GM12878 (cell line): ENCODE measurements around the gene CD79A. TPM values are rescaled to one million over a fixed set of nuclear protein-coding genes. Genes with fewer than 3 reads are reported as not detected.

Source experiments
- ATF7 ChIP-seq: fragments of 450-650 bp; IDR thresholded peaks from 2 replicates; pipeline ENCODE4 v1.6.1; 2016; ENCODE audit warnings: low read depth, mild to moderate bottlenecking
- HDGF ChIP-seq: fragments of 450-650 bp; IDR thresholded peaks from 2 replicates; pipeline ENCODE4 v1.6.1; 2016; ENCODE audit warnings: antibody characterized with exemption
- PAX5 ChIP-seq: IDR thresholded peaks from 2 replicates; pipeline ENCODE4 v1.6.1; 2011; ENCODE audit warnings: low read depth, low read length, borderline replicate concordance
- SPI1 ChIP-seq: IDR thresholded peaks from 2 replicates; pipeline ENCODE4 v1.6.1; 2011; ENCODE audit warnings: low read depth, mild to moderate bottlenecking, low read length, moderate library complexity, borderline replicate concordance; ENCODE audit not compliant: insufficient read depth
- TAF1 ChIP-seq: IDR thresholded peaks from 2 replicates; pipeline ENCODE4 v1.6.1; 2011; ENCODE audit warnings: mild to moderate bottlenecking, low read depth, low read length, borderline replicate concordance
- TCF3 ChIP-seq: IDR thresholded peaks from 2 replicates; pipeline ENCODE4 v1.6.1; 2012; ENCODE audit warnings: low read depth, mild to moderate bottlenecking, low read length, borderline replicate concordance; ENCODE audit not compliant: insufficient read depth
- polyA plus RNA-seq, 11 experiments: library from polyadenylated mRNA; depleted of rRNA in 4 of 11; unstranded in 6 of 11; stranded (reverse) in 5 of 11; fragments of >200 nt; fragmentation: Nextera tagmentation in 4 of 11; fragmentation: Illumina TruSeq in 1 of 11; extraction: Ambion mirVana in 4 of 11; extraction: Trizol in 1 of 11; gene quantifications; 1 replicate in 1 of 11; 2 replicates in 10 of 11; pipeline versions ENCODE4 v1.2.1 to v1.2.3, GENCODE V29; 2011 to 2016; ENCODE audit warnings: inconsistent platforms in 2 of 11, missing spikeins in 2 of 11, low read depth in 1 of 11
- total RNA-seq, 4 experiments: library from RNA; depleted of rRNA in 3 of 4; stranded (reverse); fragments of >200 nt in 3 of 4; fragmentation: Illumina TruSeq in 1 of 4; extraction: Trizol in 1 of 4; gene quantifications; 2 replicates each; pipeline versions ENCODE4 v1.2.1 to v1.2.3, GENCODE V29; 2013 to 2021
- TF ChIP-seq, protein P1 (sequence below): fragments of 450-650 bp; IDR thresholded peaks from 2 replicates; pipeline ENCODE4 v1.6.1; 2017; ENCODE audit warnings: antibody characterized with exemption, mild to moderate bottlenecking, moderate library complexity
- TF ChIP-seq, protein P2 (sequence below): fragments of 450-650 bp; IDR thresholded peaks from 2 replicates; pipeline ENCODE4 v1.6.1; 2016; ENCODE audit warnings: mild to moderate bottlenecking
- TF ChIP-seq, protein P3 (sequence below): fragments of 450-650 bp; conservative IDR thresholded peaks from 2 replicates; pipeline ENCODE4 v1.6.1; 2017; ENCODE audit warnings: mild to moderate bottlenecking, moderate library complexity
- TF ChIP-seq, protein P4 (sequence below): IDR thresholded peaks from 2 replicates; pipeline ENCODE4 v1.6.1; 2011; ENCODE audit warnings: borderline replicate concordance, low read depth, mild to moderate bottlenecking, moderate library complexity, low read length; ENCODE audit not compliant: insufficient read depth, poor library complexity, severe bottlenecking
- TF ChIP-seq, protein P5 (sequence below), 3 experiments: IDR thresholded peaks in 2 of 3; conservative IDR thresholded peaks in 1 of 3; 2 replicates each; pipeline ENCODE4 v1.5.1; 2011; ENCODE audit warnings: low read depth in 3 of 3, low read length in 3 of 3, mild to moderate bottlenecking in 3 of 3, control low read depth in 2 of 3, moderate library complexity in 2 of 3, inconsistent platforms in 1 of 3, mixed read lengths in 1 of 3; ENCODE audit not compliant: control insufficient read depth in 2 of 3, insufficient read depth in 1 of 3; ENCODE audit errors: extremely low read depth in 1 of 3
- TF ChIP-seq, protein P6 (sequence below): IDR thresholded peaks from 2 replicates; pipeline ENCODE4 v1.6.1; 2011; ENCODE audit warnings: low read depth, low read length, improper control_type of control experiment, borderline replicate concordance

The CD79A gene
- total and polyA plus RNA-seq, 10 of the 15 experiments (the other 5 are each of a cell fraction or from before 2014, with no cell fraction given), result 38.8 to 414 (median 282) TPM

DNA sequence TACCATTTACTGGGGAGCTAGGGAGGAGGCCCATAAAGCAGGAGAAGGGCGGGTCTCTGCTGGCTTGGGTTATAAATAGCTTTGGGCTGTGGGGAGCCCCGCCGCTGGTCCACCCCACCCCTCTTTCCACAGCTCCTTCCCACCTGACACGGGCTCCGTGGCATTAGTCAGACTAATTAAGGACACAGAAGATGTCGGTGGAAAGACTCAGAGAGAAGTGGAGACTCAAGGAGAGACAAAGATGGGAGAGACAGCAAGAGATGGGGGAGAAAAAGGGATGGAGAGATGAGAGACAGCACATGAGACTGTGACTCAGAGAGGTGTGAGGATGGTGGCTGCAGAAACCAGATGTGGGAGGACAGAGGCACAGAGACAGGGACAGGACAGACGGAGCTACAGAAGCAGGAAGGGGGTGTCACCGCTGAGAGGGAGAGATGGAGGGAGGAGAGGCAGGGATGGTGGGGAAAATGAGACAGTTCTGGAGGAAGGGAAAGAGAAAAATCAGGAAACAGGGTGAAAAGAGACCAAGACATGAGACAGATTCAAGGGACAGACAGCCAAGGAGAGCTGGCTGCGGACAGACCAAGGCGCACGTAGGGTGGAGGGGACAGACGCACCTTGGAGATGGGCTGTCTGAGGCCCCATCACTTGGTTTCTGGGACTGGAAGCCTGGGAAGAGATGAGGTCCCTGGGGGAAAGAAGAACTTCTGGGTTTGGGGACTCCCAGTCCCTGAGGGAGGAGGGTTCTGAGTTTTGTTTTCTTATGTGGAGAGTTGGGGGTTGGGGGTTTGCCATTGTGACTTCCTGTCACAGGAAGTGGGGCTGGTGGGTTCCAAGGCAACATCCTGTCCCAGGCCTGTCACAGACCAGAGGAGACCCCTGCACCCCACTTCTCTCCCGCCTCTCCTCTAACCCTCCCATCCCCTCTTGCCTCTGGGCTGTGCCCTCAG is 10.0 kb downstream of the CD79A start (continued):
- TF ChIP-seq, protein P1, sequence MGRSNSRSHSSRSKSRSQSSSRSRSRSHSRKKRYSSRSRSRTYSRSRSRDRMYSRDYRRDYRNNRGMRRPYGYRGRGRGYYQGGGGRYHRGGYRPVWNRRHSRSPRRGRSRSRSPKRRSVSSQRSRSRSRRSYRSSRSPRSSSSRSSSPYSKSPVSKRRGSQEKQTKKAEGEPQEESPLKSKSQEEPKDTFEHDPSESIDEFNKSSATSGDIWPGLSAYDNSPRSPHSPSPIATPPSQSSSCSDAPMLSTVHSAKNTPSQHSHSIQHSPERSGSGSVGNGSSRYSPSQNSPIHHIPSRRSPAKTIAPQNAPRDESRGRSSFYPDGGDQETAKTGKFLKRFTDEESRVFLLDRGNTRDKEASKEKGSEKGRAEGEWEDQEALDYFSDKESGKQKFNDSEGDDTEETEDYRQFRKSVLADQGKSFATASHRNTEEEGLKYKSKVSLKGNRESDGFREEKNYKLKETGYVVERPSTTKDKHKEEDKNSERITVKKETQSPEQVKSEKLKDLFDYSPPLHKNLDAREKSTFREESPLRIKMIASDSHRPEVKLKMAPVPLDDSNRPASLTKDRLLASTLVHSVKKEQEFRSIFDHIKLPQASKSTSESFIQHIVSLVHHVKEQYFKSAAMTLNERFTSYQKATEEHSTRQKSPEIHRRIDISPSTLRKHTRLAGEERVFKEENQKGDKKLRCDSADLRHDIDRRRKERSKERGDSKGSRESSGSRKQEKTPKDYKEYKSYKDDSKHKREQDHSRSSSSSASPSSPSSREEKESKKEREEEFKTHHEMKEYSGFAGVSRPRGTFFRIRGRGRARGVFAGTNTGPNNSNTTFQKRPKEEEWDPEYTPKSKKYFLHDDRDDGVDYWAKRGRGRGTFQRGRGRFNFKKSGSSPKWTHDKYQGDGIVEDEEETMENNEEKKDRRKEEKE, result no peak
- TF ChIP-seq HDGF, result peak; percentile 100
- TF ChIP-seq SPI1, result 0 out of 2 replicates have a peak, but pooled peaks have one; percentile 21
- TF ChIP-seq, protein P2, sequence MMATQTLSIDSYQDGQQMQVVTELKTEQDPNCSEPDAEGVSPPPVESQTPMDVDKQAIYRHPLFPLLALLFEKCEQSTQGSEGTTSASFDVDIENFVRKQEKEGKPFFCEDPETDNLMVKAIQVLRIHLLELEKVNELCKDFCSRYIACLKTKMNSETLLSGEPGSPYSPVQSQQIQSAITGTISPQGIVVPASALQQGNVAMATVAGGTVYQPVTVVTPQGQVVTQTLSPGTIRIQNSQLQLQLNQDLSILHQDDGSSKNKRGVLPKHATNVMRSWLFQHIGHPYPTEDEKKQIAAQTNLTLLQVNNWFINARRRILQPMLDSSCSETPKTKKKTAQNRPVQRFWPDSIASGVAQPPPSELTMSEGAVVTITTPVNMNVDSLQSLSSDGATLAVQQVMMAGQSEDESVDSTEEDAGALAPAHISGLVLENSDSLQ, result peak; percentile 64; the same call in 1 of the 2 replicates
- TF ChIP-seq, protein P3, sequence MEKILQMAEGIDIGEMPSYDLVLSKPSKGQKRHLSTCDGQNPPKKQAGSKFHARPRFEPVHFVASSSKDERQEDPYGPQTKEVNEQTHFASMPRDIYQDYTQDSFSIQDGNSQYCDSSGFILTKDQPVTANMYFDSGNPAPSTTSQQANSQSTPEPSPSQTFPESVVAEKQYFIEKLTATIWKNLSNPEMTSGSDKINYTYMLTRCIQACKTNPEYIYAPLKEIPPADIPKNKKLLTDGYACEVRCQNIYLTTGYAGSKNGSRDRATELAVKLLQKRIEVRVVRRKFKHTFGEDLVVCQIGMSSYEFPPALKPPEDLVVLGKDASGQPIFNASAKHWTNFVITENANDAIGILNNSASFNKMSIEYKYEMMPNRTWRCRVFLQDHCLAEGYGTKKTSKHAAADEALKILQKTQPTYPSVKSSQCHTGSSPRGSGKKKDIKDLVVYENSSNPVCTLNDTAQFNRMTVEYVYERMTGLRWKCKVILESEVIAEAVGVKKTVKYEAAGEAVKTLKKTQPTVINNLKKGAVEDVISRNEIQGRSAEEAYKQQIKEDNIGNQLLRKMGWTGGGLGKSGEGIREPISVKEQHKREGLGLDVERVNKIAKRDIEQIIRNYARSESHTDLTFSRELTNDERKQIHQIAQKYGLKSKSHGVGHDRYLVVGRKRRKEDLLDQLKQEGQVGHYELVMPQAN, result no peak
- TF ChIP-seq, protein P4, sequence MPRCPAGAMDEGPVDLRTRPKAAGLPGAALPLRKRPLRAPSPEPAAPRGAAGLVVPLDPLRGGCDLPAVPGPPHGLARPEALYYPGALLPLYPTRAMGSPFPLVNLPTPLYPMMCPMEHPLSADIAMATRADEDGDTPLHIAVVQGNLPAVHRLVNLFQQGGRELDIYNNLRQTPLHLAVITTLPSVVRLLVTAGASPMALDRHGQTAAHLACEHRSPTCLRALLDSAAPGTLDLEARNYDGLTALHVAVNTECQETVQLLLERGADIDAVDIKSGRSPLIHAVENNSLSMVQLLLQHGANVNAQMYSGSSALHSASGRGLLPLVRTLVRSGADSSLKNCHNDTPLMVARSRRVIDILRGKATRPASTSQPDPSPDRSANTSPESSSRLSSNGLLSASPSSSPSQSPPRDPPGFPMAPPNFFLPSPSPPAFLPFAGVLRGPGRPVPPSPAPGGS, result no peak
- no peak; the same call in 1 of the 2 replicates for TF ChIP-seq TAF1
- TF ChIP-seq TCF3, result no peak
- TF ChIP-seq ATF7, result peak; percentile 69
- TF ChIP-seq, protein P5, sequence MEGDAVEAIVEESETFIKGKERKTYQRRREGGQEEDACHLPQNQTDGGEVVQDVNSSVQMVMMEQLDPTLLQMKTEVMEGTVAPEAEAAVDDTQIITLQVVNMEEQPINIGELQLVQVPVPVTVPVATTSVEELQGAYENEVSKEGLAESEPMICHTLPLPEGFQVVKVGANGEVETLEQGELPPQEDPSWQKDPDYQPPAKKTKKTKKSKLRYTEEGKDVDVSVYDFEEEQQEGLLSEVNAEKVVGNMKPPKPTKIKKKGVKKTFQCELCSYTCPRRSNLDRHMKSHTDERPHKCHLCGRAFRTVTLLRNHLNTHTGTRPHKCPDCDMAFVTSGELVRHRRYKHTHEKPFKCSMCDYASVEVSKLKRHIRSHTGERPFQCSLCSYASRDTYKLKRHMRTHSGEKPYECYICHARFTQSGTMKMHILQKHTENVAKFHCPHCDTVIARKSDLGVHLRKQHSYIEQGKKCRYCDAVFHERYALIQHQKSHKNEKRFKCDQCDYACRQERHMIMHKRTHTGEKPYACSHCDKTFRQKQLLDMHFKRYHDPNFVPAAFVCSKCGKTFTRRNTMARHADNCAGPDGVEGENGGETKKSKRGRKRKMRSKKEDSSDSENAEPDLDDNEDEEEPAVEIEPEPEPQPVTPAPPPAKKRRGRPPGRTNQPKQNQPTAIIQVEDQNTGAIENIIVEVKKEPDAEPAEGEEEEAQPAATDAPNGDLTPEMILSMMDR (IDR thresholded peaks at IDR 0.05 in 2 of 3, conservative IDR thresholded peaks at IDR 0.05 in 1 of 3; ENCODE audit: control insufficient read depth in 2 of 3, extremely low read depth in 1 of 3, insufficient read depth in 1 of 3, low read depth in 3 of 3, low read length in 3 of 3), result no peak
- TF ChIP-seq PAX5, result peak; percentile 64; the same call in 1 of the 2 replicates
- TF ChIP-seq, protein P6, sequence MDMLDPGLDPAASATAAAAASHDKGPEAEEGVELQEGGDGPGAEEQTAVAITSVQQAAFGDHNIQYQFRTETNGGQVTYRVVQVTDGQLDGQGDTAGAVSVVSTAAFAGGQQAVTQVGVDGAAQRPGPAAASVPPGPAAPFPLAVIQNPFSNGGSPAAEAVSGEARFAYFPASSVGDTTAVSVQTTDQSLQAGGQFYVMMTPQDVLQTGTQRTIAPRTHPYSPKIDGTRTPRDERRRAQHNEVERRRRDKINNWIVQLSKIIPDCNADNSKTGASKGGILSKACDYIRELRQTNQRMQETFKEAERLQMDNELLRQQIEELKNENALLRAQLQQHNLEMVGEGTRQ, result no peak
